DMS 273 (cell line): ENCODE results near the gene DHX29.
A peak's percentile ranks its signal among the peaks of the same experiment; 100 is the strongest.
"Not testable (repeated sequence)": the region's sequence is repeated elsewhere in the genome, so short reads cannot be mapped to it uniquely, and the experiment has no call there.

Experiments used
- DNase-seq: peaks from one replicate; lab custom pipeline; 2025; ENCODE audit not compliant: unreplicated experiment; lab: John Stamatoyannopoulos, UW

DHX29 gene

GRCh38 chr5:55318237-55318636 lies 10.7 kb upstream of the DHX29 start:
- DNase-seq = not testable (repeated sequence)

DNA sequence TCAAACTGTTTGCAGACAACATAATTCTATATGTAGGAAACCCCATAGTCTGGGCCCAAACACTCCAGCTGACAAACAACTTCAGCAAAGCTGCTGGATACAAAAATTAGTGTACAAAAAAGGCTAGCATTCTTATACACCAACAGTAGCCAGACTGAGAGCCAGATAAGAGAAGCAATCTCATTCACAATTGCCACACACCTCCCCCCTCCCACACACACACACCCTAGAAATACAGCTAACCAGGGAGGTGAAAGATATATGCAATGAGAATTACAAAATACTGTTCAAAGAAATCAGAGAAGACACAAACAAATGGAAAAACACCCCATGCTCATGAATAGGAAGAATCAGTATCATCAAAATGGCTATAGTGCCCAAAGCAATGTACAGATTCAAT lies 9.3 kb upstream of the DHX29 start:
- DNase-seq = no peak

GRCh38 chr5:55316289-55316688 lies 8.8 kb upstream of the DHX29 start:
- DNase-seq = no peak

- no peak for DNase-seq
Observed at GRCh38 chr5:55313870-55314617, 6.5 kb upstream of the DHX29 start.

DNA sequence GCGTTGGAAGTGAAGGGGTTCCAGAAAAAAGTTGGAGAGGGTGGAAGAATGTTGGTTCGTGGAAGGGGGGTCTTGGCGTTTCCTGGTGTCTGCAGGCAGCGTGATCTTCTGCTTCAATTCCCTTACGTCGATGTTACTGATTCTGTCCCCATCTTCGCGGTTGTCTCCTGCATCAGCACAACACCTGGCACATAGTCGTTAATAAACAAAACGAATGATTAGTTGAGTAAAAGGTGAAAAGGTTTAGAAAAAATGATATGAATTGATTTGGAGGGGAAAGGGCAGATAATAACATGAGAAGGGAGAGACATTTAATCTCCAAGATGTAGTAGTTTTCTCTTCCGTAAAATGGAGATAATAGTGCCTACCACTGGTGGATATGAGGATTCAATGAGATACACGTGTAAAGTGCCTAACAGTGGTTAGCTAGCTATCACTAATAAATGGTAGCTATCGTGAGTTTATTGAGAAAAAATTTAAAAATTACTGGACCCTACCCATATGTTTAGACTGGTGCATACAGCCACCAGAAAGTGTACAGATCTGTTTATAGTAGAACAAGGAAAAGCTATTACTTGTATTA lies 851 bp upstream of the DHX29 start:
- peak; percentile 64 for DNase-seq

GRCh38 chr5:55306641-55307382 lies 682 bp downstream of the DHX29 start:
- DNase-seq = peak; percentile 59

DNA sequence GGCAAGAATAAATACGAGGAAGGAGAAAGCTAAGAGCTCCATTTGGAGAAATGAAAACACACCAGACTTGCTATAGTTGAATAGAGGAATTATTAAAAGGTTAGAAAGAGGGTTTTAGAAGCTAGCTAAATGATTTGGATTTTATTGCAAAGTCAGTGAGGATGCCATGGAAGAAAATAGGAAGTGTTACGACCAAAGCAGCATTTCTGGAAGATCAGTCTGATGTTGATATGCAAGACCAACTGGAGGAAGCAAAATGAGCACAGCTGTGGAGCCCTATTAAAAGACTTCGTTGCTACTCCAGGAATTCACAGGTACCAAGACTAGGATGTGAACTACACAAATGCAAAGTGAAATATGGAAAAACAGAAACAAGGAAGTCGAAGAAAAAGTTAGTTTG lies 2.1 kb downstream of the DHX29 start:
- DNase-seq = no peak

DNA sequence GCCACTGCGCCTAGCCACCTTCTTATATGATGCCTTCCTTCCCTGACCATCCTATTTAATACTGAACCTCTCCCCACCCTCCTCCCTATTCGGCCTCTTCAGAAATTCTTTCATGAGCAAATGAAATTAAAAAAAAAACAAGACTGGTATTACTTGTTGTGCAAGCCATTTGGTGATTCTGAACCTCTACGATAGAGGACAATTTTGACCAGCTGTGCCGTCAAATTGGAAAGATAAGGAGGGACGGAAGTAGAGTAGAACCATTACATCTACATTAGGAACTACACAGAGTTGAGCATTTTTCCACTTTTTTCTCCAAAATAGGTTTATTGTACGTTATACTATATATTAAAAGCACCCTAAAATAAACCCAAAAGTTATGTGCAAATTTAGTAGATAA lies 2.9 kb downstream of the DHX29 start:
- no peak for DNase-seq

DNA sequence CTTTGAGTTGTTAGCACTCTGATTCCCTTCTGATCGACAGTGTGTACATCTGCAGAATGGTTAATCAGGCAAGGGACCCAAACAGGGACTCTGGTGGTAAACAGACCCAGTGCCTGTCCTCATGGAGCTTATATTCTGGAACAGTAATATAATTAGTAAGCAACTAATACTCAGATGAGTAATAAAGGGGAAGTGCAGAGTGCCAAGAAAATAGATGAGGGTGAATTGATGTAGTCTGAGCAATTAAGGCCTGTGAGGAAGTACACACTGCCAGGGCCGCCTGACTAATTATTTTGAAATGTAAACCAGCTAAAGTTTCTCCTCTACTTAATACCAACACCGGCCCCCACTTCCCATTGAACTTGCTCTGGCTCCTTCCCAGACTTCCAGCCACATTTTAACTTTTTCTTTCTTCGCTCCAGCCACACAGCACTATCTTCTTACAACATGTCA lies 4.2 kb downstream of the DHX29 start:
- DNase-seq = no peak

- no peak for DNase-seq
Observed at GRCh38 chr5:55300890-55301289, 6.6 kb downstream of the DHX29 start.

- DNase-seq = no peak
Observed at GRCh38 chr5:55294935-55295334, 12.6 kb downstream of the DHX29 start.

- no peak for DNase-seq
Observed at GRCh38 chr5:55290991-55291390, 16.5 kb downstream of the DHX29 start.

DNA sequence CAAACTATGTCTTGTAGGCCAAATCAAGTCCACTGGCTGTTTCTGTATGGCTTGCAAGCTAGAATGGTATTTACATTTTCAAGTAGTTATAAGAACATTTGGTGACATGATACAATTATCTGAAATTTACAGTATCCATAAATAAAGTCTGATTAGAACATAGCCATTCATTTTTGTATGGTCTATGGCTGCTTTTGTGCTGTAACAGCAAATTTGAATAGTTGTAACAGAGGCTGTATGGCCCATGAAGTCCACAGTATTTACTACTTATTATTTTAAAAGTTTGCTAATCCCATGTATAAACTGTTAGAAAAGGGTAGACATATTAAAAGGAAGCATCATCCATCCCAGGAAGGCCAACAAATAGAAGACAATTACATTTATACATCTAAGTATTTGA lies 17.7 kb downstream of the DHX29 start:
- DNase-seq = no peak

- no peak for DNase-seq
Observed at GRCh38 chr5:55286411-55286933, 21.0 kb downstream of the DHX29 start.

DNA sequence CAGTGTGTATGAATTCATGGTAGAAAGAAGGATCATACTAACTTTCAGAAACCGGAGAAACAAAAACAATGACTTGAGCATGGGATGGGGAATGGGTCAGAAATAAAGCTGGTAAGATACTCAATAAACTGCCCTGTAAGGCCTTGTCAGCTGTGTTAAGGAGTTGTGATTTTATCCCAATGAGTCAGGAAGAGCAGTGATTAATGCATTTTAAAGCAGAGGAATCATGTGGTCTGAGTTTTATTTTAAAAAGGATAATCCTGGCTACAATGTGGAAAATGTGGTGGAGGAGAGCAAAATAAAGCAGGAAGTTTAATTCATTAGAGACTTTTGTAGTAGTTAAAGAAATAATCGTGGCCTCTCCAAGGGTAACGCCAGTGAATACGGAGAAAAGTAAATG lies 28.7 kb downstream of the DHX29 start:
- no peak for DNase-seq

- no peak for DNase-seq
Observed at GRCh38 chr5:55276771-55277170, 30.7 kb downstream of the DHX29 start.

GRCh38 chr5:55258339-55258738 lies 49.2 kb downstream of the DHX29 start:
- DNase-seq = no peak

DNA sequence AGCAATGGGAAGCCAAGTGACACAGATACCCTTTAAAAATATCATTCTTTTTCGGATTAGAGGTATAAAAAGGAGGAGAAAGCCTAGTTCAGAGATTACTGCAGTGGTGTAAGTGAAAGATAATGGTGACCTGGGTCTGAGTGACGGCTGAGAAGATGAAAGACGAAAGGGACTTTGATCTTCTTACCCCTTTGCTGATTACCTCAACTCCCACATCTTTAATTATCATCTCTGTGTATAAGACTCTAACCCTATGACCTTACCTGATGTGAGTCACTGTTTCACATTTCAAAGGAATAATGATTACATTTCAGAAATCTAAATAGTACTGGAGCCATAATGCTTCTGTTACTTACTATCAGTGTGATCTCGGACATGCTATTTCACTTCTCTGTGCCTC lies 52.7 kb downstream of the DHX29 start:
- DNase-seq = no peak

GRCh38 chr5:55250064-55250463 lies 57.4 kb downstream of the DHX29 start:
- DNase-seq = no peak

GRCh38 chr5:55241746-55242145 lies 65.7 kb downstream of the DHX29 start:
- peak; percentile 50 for DNase-seq

DNA sequence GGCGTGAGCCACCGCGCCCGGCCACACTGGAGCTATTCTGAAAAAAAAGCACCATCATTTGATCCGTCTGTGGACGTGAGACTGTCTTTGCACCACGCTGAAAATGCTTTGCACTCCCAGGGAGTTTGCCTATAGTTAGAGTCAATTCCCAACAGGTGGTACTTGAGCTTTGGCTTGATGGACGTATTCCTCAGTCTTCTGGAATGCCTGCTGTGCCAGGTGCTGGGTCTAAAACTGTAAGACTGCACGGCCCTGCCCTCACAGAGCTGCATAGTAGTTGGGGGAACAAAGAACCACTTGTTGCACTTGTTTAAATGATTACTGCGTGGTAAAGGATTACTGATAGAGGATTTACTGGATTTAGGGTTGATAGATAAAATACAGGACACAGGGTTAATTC lies 70.7 kb downstream of the DHX29 start:
- DNase-seq = peak; percentile 64

DNA sequence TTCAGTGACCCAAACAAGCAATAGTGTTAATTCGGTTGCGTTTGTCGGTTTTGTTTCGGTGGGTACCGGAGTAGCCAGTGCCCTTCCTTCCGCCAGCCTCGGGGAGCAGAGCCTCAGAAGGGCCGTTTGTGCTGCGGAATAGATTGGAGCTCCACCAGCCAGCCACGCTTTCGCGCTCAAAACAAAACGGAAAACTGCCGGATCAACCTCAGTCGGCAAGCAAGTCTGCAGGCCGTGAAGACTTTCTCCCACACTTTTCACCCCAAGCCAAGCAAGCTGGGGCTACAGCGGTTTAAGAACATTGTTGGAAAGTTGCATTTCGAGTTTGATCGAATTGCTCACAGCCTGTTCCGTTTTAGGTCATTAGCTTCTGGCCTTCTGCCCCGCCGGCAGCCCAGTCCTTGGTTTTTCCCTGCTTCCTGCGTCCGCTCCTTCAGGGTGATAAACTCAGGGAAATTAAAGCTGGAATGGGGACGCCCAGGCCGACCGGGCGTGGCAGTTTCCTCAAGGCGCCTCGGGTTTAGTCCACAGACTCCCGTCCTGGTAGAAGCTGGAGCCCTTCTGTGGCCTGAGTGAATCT lies 73.3 kb downstream of the DHX29 start:
- DNase-seq = peak; percentile 87
